ENCODE data around the gene FCF1.

DNA sequence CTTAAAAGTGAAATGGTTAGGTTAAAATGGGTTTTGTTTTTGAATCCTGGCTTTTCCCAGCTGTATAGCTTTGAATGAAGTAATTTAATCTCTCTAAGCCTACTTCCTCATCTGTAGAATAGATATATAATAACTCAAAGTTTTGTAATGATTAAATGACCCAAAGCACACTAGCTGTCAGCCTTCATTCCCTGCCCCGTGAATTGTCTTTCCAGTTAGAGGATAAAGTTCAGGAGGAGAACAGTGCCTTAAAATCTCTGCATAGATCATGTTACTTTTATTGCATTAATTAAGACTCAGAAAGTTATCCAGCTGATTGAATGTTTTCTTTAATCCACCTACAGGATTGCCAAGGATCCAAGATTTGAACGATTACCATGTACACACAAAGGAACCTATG, 19.4 kb downstream of the FCF1 start:
- TF ChIP-seq CTCF (conservative IDR thresholded peaks at IDR 0.05; ENCODE audit: low read depth, low read length) (no peak), POLR2A (IDR thresholded peaks at IDR 0.05; ENCODE audit: low read depth, low read length) (no peak), MAFK (IDR thresholded peaks at IDR 0.05; ENCODE audit: low read depth, low read length) (no peak), MAZ (IDR thresholded peaks at IDR 0.05; ENCODE audit: borderline replicate concordance, low read depth, low read length) (no peak), RAD21 (IDR thresholded peaks at IDR 0.05; ENCODE audit: low read length) (no peak), RCOR1 (IDR thresholded peaks at IDR 0.05; ENCODE audit: insufficient replicate concordance, low read length) (no peak), SMC3 (IDR thresholded peaks at IDR 0.05; ENCODE audit: low read depth, low read length) (no peak), CHD1 (IDR thresholded peaks at IDR 0.05; ENCODE audit: low read depth, low read length) (no peak), RFX5 (IDR thresholded peaks at IDR 0.05; ENCODE audit: low read depth, low read length) (no peak)
- TF ChIP-seq, protein P1, sequence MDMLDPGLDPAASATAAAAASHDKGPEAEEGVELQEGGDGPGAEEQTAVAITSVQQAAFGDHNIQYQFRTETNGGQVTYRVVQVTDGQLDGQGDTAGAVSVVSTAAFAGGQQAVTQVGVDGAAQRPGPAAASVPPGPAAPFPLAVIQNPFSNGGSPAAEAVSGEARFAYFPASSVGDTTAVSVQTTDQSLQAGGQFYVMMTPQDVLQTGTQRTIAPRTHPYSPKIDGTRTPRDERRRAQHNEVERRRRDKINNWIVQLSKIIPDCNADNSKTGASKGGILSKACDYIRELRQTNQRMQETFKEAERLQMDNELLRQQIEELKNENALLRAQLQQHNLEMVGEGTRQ (IDR thresholded peaks at IDR 0.05; ENCODE audit: low read depth, low read length): no peak
